ENCODE results near the gene SETBP1.
"Not testable (repeated sequence)": the region's sequence is repeated elsewhere in the genome, so short reads cannot be mapped to it uniquely, and the experiment has no call there.

SETBP1 gene

GRCh38 chr18:44708451-44709083 lies 27.9 kb downstream of the SETBP1 start:
- no peak for DNase-seq

GRCh38 chr18:44709307-44710126 lies 28.8 kb downstream of the SETBP1 start:
- no peak for DNase-seq

DNA sequence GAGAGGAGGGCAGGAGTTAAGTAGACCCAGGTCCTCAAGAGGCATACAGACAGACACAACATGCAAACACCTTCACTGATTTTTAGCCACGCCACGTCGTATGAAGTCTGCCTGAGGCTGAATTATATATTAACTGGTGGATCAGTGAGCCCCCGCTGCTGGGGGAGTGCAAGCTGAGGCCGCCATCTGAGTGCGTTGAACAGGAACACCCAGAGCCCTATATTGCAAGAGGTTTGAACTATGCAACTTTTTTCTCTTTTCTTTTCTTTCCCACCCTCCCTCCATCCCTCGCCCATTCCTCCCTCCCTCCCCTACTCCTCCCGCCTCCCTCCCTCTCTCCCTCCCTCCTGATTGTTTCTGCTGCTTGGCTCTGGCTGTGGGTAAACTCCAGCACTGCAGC lies 30.2 kb downstream of the SETBP1 start:
- no peak for DNase-seq

DNA sequence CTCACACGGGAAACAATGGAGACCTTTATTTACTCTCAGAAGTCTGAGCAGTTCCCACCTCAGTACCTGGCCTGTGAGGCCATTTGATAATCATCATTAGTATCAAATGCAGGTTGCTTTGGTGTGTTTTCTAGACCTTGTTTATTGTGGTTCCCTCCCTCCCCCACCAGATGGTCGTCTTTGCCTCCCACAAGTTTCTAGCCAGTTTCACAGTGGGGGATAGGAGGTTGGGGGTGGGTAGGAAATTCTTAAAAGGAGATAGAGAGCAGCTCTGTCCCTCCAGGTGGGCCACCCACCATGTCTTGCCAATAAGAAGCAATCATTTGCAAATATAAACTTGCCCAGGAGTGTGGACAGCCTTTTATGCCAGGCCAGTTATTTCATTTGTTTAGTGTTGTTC lies 31.3 kb downstream of the SETBP1 start:
- no peak for DNase-seq

DNA sequence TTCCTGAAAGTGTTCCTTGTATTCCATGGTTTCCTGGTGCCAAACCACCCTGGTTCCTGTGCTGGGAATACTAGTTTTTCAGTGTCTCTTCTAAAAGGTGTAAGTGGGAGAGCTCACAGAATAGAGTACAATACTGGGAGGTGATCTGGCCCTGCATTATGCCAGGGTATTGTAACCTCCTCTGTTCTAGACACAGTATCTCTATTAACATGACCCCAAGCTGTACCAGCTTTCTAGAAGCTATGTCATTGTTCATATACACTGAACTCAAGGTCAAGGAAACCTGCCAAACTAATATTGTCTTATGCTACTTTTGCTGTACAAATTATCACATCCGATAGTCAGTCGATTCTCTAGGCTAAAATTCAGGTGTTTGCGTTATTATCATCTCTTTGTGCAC lies 32.7 kb downstream of the SETBP1 start:
- no peak for DNase-seq

GRCh38 chr18:44714376-44714775 lies 33.7 kb downstream of the SETBP1 start:
- no peak for DNase-seq

DNA sequence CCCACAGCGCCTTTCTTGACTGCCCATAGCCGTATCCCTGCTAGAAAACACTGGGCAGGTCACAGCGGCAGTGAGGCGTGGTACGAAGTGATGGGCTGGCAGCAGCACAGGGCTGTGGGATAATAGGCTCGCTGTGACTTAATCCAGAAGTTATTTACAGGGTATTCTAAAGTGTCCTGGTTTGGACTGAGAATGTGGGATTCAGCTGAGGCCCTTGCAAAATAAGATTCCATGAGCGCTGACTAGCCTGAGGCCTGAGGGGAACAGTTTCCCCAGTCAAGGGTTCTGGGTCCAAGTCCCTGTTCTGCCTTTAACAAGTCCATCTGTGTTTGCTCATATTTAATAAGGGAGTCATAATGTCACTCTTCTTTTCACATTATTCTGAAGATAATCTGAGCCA lies 34.6 kb downstream of the SETBP1 start:
- DNase-seq = no peak

DNA sequence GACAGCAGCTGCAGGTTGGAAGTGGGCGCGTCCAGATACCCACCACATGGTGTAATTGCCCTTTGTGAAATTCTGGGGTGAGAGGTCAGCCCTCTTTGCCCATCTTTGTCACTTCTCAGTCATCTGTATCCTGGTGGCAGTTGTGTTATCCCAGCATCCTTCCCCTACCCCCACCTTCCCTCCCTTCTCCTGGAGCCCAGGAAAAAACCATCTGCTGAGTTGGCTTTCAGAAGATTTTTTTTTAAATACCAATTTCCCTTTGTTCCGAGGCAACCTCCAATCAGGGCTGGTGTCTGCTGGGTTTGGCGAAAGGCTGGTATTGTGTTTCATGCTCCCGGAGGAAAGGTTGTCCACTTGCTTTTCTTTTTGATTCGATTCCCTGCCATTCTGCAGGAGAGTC lies 35.2 kb downstream of the SETBP1 start:
- no peak for DNase-seq

DNA sequence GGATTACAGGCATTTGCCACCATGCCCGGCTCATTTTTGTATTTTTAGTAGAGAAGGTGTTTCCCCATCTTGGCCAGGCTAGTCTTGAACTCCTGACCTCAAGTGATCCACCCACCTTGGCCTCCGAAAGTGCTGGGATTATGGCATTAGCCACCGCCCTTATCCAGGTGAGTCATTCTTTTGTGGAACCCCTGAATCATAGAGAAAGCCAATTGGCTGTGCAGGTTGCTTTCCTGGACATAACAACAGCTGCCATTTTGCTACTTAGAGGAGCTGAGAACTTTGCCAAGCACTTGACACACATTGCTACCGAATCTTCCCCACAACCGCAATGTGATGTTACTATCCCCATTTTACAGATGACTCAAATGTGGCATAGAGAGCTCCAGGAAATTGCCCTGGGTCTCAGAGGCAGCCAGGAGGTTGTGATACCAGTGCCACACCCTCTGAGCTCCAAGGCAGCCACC lies 36.0 kb downstream of the SETBP1 start:
- DNase-seq = peak; percentile 14

GRCh38 chr18:44719519-44720060 lies 38.9 kb downstream of the SETBP1 start:
- DNase-seq = no peak

- DNase-seq = not testable (repeated sequence)
Measured at GRCh38 chr18:44721748-44722147, 41.1 kb downstream of the SETBP1 start.

- DNase-seq = no peak
Measured at GRCh38 chr18:44723411-44723810, 42.7 kb downstream of the SETBP1 start.

GRCh38 chr18:44724105-44724778 lies 43.6 kb downstream of the SETBP1 start:
- no peak for DNase-seq

DNA sequence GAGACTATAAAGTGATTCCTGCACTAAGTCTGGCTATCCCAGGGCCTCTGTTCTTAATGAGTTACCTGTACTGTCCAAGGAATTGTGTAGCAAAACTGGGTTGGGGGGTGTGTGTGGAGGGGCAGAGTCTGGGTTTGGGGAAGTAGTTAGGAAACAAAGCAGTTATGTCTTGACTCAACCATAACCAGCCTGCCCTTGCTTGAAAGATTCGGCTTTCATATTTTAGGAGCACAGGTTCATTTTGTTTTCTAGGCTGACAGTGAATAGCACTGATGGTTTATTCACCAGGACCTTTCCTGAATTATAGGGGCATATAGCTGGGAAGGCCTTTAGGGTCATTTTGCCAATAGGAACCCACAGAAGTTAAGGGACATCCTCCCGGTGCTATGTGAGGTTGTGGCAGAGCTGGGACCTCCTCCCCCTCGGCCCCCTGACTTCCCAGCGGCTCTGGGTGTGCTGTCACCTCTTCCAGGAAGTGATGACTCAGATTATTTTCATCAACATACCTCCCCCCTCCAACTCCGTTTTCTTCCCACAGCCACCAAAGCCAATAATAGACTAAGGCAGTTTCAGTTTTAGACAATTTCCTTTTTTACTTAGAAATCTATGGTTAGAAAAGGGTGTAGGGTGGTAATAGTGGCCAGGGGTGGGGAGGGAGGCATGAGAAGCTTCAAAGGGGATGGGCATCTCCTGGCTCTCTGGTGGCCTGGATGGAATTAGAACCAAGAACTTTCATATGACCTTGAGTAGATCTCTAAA lies 44.8 kb downstream of the SETBP1 start:
- peak; percentile 60 for DNase-seq

GRCh38 chr18:44726059-44726421 lies 45.4 kb downstream of the SETBP1 start:
- no peak for DNase-seq

DNA sequence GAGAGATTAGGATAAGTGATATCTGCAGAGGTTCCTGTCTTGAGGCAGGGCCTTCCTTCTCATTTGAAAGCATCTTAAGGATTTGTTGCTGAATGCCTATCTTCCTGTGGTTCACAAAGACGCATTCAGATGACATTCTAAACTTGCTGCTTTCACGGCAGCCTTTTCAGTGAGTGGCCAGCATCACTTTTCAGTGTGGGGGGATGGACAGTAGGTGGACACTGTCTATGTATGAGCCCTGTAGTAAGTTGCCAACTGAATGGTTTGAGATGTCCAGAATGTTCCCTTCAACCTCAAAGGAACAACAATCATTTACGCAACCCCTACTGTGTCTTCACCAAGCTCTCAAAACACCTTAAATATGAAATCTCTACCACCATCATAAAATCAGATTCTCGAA lies 46.6 kb downstream of the SETBP1 start:
- DNase-seq = no peak

DNA sequence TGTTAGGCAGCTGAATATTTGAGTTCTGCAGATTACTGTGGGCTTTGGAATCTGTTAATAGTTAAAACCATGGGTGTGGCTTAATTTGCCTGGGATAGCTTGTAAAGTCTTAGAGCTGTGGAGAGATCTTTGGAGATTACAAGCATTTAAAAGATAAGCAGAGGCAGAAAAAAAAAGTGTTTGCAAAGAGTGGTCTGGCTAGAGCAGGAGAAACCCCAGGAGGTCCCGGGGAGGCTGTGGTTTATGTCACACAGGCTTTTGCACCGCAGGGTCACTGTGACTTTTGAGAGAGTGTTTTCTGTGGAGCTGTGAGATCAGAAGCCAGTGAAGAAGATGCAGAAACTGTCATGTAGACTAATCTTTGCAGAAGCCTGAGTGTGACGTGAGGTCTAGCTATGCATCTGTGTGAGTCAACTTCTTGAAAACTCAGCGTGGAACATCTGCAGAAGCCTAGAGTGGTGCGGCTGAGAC lies 49.0 kb downstream of the SETBP1 start:
- peak; percentile 25 for DNase-seq

GRCh38 chr18:44730803-44731529 lies 50.3 kb downstream of the SETBP1 start:
- DNase-seq = no peak

GRCh38 chr18:44731530-44732237 lies 51.0 kb downstream of the SETBP1 start:
- DNase-seq = no peak

DNA sequence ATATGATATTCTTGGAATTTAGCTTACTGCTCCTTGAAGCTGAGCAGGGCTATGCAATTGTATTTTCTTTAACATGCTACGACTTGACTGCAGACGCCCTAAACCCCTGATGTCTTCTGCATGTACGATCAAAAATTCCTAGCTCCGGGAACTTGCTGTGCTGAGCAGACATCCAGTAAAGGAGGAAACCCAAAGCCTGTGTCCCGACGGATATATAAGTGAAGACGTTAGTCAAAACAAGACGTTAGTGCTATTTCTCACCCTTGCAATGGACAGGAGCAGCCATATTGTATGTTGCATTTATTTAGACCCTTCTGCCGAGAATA lies 51.5 kb downstream of the SETBP1 start:
- DNase-seq = no peak

- DNase-seq = no peak
Measured at GRCh38 chr18:44732599-44732998, 51.9 kb downstream of the SETBP1 start.
